Measurements from ENCODE around the gene SLIT1. TPM values are rescaled to one million over a fixed set of nuclear protein-coding genes. Genes with fewer than 3 reads are reported as not detected.

The SLIT1 gene
- total and polyA plus RNA-seq, 2 of the 8 experiments (the other 6 are each of a cell fraction or from before 2014, with no cell fraction given) = 0.70 to 0.88 TPM

DNA sequence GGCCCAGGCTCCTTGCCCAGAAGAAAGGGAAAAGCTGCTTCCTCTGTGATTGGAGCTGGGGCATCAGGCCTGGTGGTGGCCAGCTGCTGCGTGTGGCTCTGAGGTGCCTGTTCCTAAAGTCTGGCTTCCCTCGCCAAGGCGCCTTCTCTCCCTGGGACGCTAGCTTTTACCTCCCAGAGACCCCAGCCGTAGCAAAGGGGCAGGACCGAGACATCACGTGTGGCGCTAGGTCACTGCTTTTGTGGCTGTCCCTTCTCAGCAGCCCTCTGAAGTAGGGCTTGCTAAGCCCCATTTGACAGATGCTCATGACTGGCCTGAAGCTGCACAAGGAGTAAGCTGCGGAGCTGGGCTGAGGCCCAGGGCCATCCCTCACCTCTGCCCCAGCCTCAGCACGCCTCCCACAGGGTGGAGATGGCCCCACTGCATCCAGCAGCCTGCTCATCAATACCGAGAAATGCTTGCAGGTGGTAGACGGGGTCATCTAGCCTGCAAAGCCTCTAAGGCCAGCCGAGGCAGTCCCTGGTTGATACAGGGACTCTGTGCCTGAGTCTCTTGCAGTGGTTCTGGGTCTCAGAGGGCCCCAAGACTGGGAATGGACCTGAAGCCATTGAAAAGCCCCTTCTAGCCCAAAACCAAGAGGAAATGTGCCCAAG lies 182.5 kb downstream of the SLIT1 start:
- no peaks in the 10 kb centered on the region for H3K79me2 ChIP-seq (ENCODE audit: control insufficient read depth in 1 of 2, insufficient read depth in 2 of 2, low read length in 2 of 2)
- no peak overlapping the region for H3K4me2 ChIP-seq (ENCODE audit: insufficient read depth in 1 of 2, low read depth in 2 of 2, low read length in 2 of 2)
- no peak overlapping the region for H2AK5ac ChIP-seq (ENCODE audit: low read depth, low read length)
- no peak overlapping the region for H3K9ac ChIP-seq (replicated peaks in 1 of 4; ENCODE audit: extremely low read depth in 1 of 4, low read depth in 3 of 4, low read length in 3 of 4)
- H3K23ac ChIP-seq (ENCODE audit: insufficient read length) = no peak overlapping the region
- no peak overlapping the region for H2BK12ac ChIP-seq (ENCODE audit: low read depth, low read length)
- no peak overlapping the region for H2BK15ac ChIP-seq (ENCODE audit: low read length)
- H3K79me1 ChIP-seq (ENCODE audit: low read depth, low read length) = no peaks in the 10 kb centered on the region
- no peak overlapping the region for H2BK5ac ChIP-seq (ENCODE audit: low read depth, low read length)
- H3K4me3 ChIP-seq (ENCODE audit: extremely low read depth in 1 of 4, insufficient read depth in 2 of 4, low read depth in 3 of 4, low read length in 4 of 4) = no peak overlapping the region
- DNase-seq (ENCODE audit: low read depth in 1 of 2, low spot score in 2 of 2) (no peak), FAIRE-seq (no peak)
- TF ChIP-seq TCF12 (IDR thresholded peaks at IDR 0.05; ENCODE audit: low read depth, low read length) (no peak), NANOG (IDR thresholded peaks at IDR 0.05; ENCODE audit: insufficient read depth, low read depth, low read length, poor library complexity, severe bottlenecking) (no peak), PHF8 (conservative IDR thresholded peaks at IDR 0.05; ENCODE audit: low read depth, low read length) (no peak), SIX5 (IDR thresholded peaks at IDR 0.05; ENCODE audit: low read depth, low read length) (no peak), EZH2 (IDR thresholded peaks at IDR 0.05; ENCODE audit: low read depth, low read length, severe bottlenecking) (no peak)
- no peaks in the 10 kb centered on the region for H3K9me3 ChIP-seq (ENCODE audit: insufficient read depth in 2 of 2, low read depth in 1 of 2, low read length in 1 of 2)
- ChIA-PET POLR2A (ENCODE audit: partially characterized antibody) (interaction anchor here (1.2 kb wide), 1 partner anchor 8 kb away, joined by 3 read pairs; no protein-coding TSS in a partner anchor), CTCF (ENCODE audit: partially characterized antibody) (interaction anchor here (0.6 to 8.1 kb wide), 13 partner anchors 8 to 1153 kb away, joined by 3 to 47 read pairs (median 4); no protein-coding TSS in a partner anchor)
- no peak overlapping the region for H3K4ac ChIP-seq (replicated peaks; ENCODE audit: insufficient read length, low read depth, low read length)
- H3K27me3 ChIP-seq (replicated peaks in 1 of 4; ENCODE audit: control insufficient read depth in 3 of 4, extremely low read depth in 1 of 4, insufficient read depth in 3 of 4, low read length in 3 of 4) = no peaks in the 10 kb centered on the region
- no peaks in the 10 kb centered on the region for H3K36me3 ChIP-seq (ENCODE audit: control insufficient read depth in 2 of 4, insufficient read depth in 4 of 4, low read length in 3 of 4)
- no peak overlapping the region for H3K27ac ChIP-seq (ENCODE audit: low read depth, low read length)
- no peak overlapping the region for H3K18ac ChIP-seq (ENCODE audit: extremely low read depth, low read length)
- H3K23me2 ChIP-seq (ENCODE audit: low read depth, low read length) = peaks cover 1% of the 10 kb centered on the region; the same call in 1 of the 2 replicates
- no peak overlapping the region for H2BK120ac ChIP-seq (replicated peaks; ENCODE audit: low read depth, low read length)
- no peak overlapping the region for H4K5ac ChIP-seq (ENCODE audit: insufficient read length, low read depth, low read length)
- WGBS, 2 experiments (ENCODE audit: extremely low coverage in 1 of 2, insufficient coverage in 1 of 2, insufficient read length in 1 of 2, insufficient replicate concordance in 2 of 2, low coverage in 1 of 2, low lambda C conversion rate in 2 of 2, missing lambda C conversion rate in 1 of 2) = 97% methylated on average over 13 of the region's 13 CpGs; no CpG with 5 or more reads in 1 of the 2 experiments
- peaks cover 0 to 4% (median 1%) of the 10 kb centered on the region in 4 experiments; a peak in 4 of 7 replicates for H3K4me1 ChIP-seq (replicated peaks in 1 of 4; ENCODE audit: control insufficient read depth in 3 of 4, insufficient read depth in 4 of 4, low read length in 3 of 4)
- no peak overlapping the region for H2BK20ac ChIP-seq (ENCODE audit: low read length)
- H2AFZ ChIP-seq (ENCODE audit: low read length) = no peak overlapping the region
- H4K8ac ChIP-seq (ENCODE audit: extremely low read depth, insufficient read depth, low read length) = no peak overlapping the region
- no peak overlapping the region for H3K56ac ChIP-seq (replicated peaks; ENCODE audit: insufficient read length, low read depth, low read length)
- H4K20me1 ChIP-seq (replicated peaks in 1 of 2; ENCODE audit: control insufficient read depth in 1 of 2, insufficient read depth in 2 of 2, low read length in 2 of 2) = no peaks in the 10 kb centered on the region
- no peak overlapping the region for H4K91ac ChIP-seq (replicated peaks; ENCODE audit: insufficient read length, low read length)
- no peak overlapping the region for H3K14ac ChIP-seq (ENCODE audit: insufficient read length)

Measured in H1 (cell line).